BLaER1 (cell line): ENCODE data around the gene FEM1A.
"Not testable (repeated sequence)": the region's sequence is repeated elsewhere in the genome, so short reads cannot be mapped to it uniquely, and the experiment has no call there.

Experiments used
- H3K27ac ChIP-seq: shearing (Covaris generic); formaldehyde crosslinking; 2 replicates; pipeline ENCODE4 v1.8.1; 2022
- H3K27me3 ChIP-seq: shearing (Covaris generic); formaldehyde crosslinking; 2 replicates; pipeline ENCODE4 v1.8.1; 2022
- H3K36me3 ChIP-seq: shearing (Covaris generic); formaldehyde crosslinking; 2 replicates; pipeline ENCODE4 v1.8.1; 2022
- H3K4me1 ChIP-seq: shearing (Covaris generic); formaldehyde crosslinking; 2 replicates; pipeline ENCODE4 v1.8.1; 2022
- H3K4me2 ChIP-seq: shearing (Covaris generic); formaldehyde crosslinking; 2 replicates; pipeline ENCODE4 v1.8.1; 2022
- H3K4me3 ChIP-seq: shearing (Covaris generic); formaldehyde crosslinking; 2 replicates; pipeline ENCODE4 v1.8.1; 2022
- H3K9ac ChIP-seq: shearing (Covaris generic); formaldehyde crosslinking; 2 replicates; pipeline ENCODE4 v1.8.1; 2022
- H3K9me3 ChIP-seq: shearing (Covaris generic); formaldehyde crosslinking; 2 replicates; pipeline ENCODE4 v1.8.1; 2022
- H4K20me1 ChIP-seq: shearing (Covaris generic); formaldehyde crosslinking; 2 replicates; pipeline ENCODE4 v1.8.1; 2022
- Cebpa-rat ChIP-seq: shearing (Covaris generic); IDR thresholded peaks from 2 replicates; pipeline ENCODE4 v1.8.1; 2022

FEM1A gene

GRCh38 chr19:4794971-4795370 lies 3.4 kb downstream of the FEM1A start:
- H3K36me3 ChIP-seq: peaks cover 58% of the 10 kb centered on the region
- peak overlapping the region; percentile 100 for H3K4me2 ChIP-seq
- H3K9ac ChIP-seq: peak overlapping the region; percentile 57; the same call in 1 of the 2 replicates

GRCh38 chr19:4795400-4795799 lies 3.9 kb downstream of the FEM1A start:
- Histone ChIP-seq H3K9me3 (no peaks in the 10 kb centered on the region), H3K9ac (peak overlapping the region; percentile 38; the same call in 1 of the 2 replicates), H3K36me3 (peaks cover 58% of the 10 kb centered on the region), H3K4me1 (peaks cover 46% of the 10 kb centered on the region), H3K4me2 (0 out of 2 replicates have a peak overlapping the region, but pooled peaks have one; percentile 100), H4K20me1 (peaks cover 40% of the 10 kb centered on the region), H3K4me3 (no peak overlapping the region), H3K27ac (no peak overlapping the region), H3K27me3 (no peaks in the 10 kb centered on the region)
- no peak for TF ChIP-seq Cebpa-rat

More at GRCh38 chr19:4794971-4795370, 3.4 kb downstream of the FEM1A start:
- Histone ChIP-seq H3K4me1 (peaks cover 50% of the 10 kb centered on the region), H3K9me3 (no peaks in the 10 kb centered on the region), H4K20me1 (peaks cover 40% of the 10 kb centered on the region), H3K27me3 (no peaks in the 10 kb centered on the region), H3K4me3 (no peak overlapping the region), H3K27ac (no peak overlapping the region)
- TF ChIP-seq Cebpa-rat: no peak

- H4K20me1 ChIP-seq: peaks cover 15% of the 10 kb centered on the region
- H3K9ac ChIP-seq: no peak overlapping the region
- H3K27ac ChIP-seq: no peak overlapping the region
- H3K4me1 ChIP-seq: peaks cover 14% of the 10 kb centered on the region; the same call in 1 of the 2 replicates
- no peak overlapping the region for H3K4me3 ChIP-seq
- peaks cover 24% of the 10 kb centered on the region for H3K36me3 ChIP-seq
- TF ChIP-seq Cebpa-rat: no peak
- no peaks in the 10 kb centered on the region for H3K27me3 ChIP-seq
- H3K4me2 ChIP-seq: no peak overlapping the region
- no peaks in the 10 kb centered on the region for H3K9me3 ChIP-seq
Observed at GRCh38 chr19:4800591-4801081, 9.1 kb downstream of the FEM1A start.

GRCh38 chr19:4801085-4801619 lies 9.6 kb downstream of the FEM1A start:
- Histone ChIP-seq H3K4me3 (no peak overlapping the region), H3K9ac (no peak overlapping the region)

GRCh38 chr19:4802711-4803110 lies 11.2 kb downstream of the FEM1A start:
- Histone ChIP-seq H3K9ac (no peak overlapping the region), H3K4me1 (peaks cover 22% of the 10 kb centered on the region), H4K20me1 (no peaks in the 10 kb centered on the region), H3K27ac (no peak overlapping the region), H3K27me3 (no peaks in the 10 kb centered on the region), H3K4me2 (peak overlapping the region; percentile 26; the same call in 1 of the 2 replicates), H3K9me3 (no peaks in the 10 kb centered on the region), H3K36me3 (peaks cover 10% of the 10 kb centered on the region; the same call in 1 of the 2 replicates), H3K4me3 (no peak overlapping the region)
- TF ChIP-seq Cebpa-rat: no peak

More at GRCh38 chr19:4801085-4801619, 9.6 kb downstream of the FEM1A start:
- H4K20me1 ChIP-seq: peaks cover 10% of the 10 kb centered on the region
- peaks cover 19% of the 10 kb centered on the region for H3K36me3 ChIP-seq
- H3K27me3 ChIP-seq: no peaks in the 10 kb centered on the region
- no peak for TF ChIP-seq Cebpa-rat
- peaks cover 11% of the 10 kb centered on the region; the same call in 1 of the 2 replicates for H3K4me1 ChIP-seq
- no peaks in the 10 kb centered on the region for H3K9me3 ChIP-seq
- H3K4me2 ChIP-seq: no peak overlapping the region
- no peak overlapping the region for H3K27ac ChIP-seq

GRCh38 chr19:4803736-4804695 lies 12.5 kb downstream of the FEM1A start:
- H3K4me2 ChIP-seq: no peak overlapping the region
- 0 out of 2 replicates have a peak, but pooled peaks cover 1% of the 10 kb centered on the region for H3K36me3 ChIP-seq
- peaks cover 29% of the 10 kb centered on the region for H3K4me1 ChIP-seq
- no peaks in the 10 kb centered on the region for H3K9me3 ChIP-seq
- no peaks in the 10 kb centered on the region for H4K20me1 ChIP-seq
- H3K27ac ChIP-seq: no peak overlapping the region
- no peaks in the 10 kb centered on the region for H3K27me3 ChIP-seq
- H3K9ac ChIP-seq: no peak overlapping the region
- H3K4me3 ChIP-seq: no peak overlapping the region
- TF ChIP-seq Cebpa-rat: no peak

- not testable (repeated sequence) for H3K9ac ChIP-seq, H3K9me3 ChIP-seq, H3K27ac ChIP-seq, H3K4me2 ChIP-seq, H3K27me3 ChIP-seq, H4K20me1 ChIP-seq, H3K36me3 ChIP-seq, H3K4me3 ChIP-seq
- H3K4me1 ChIP-seq: peaks cover 39% of the 10 kb centered on the region
Observed at GRCh38 chr19:4805140-4805539, 13.6 kb downstream of the FEM1A start.

- TF ChIP-seq Cebpa-rat: no peak
- Histone ChIP-seq H3K4me2 (peak overlapping the region; percentile 67; the same call in 1 of the 2 replicates), H3K4me3 (no peak overlapping the region)
Observed at GRCh38 chr19:4806384-4806783, 14.8 kb downstream of the FEM1A start.

GRCh38 chr19:4807188-4807587 lies 15.7 kb downstream of the FEM1A start:
- H3K27me3 ChIP-seq: no peaks in the 10 kb centered on the region
- no peak for TF ChIP-seq Cebpa-rat
- H3K4me3 ChIP-seq: no peak overlapping the region
- peak overlapping the region; percentile 67 for H3K4me2 ChIP-seq
- peak overlapping the region; percentile 49 for H3K27ac ChIP-seq
- peaks cover 53% of the 10 kb centered on the region for H3K4me1 ChIP-seq
- H3K9ac ChIP-seq: peak overlapping the region; percentile 24; the same call in 1 of the 2 replicates
- no peaks in the 10 kb centered on the region for H4K20me1 ChIP-seq
- no peaks in the 10 kb centered on the region for H3K36me3 ChIP-seq
- no peaks in the 10 kb centered on the region for H3K9me3 ChIP-seq

More at GRCh38 chr19:4806384-4806783, 14.8 kb downstream of the FEM1A start:
- Histone ChIP-seq H3K27ac (no peak overlapping the region), H4K20me1 (no peaks in the 10 kb centered on the region), H3K36me3 (no peaks in the 10 kb centered on the region), H3K9me3 (no peaks in the 10 kb centered on the region), H3K27me3 (no peaks in the 10 kb centered on the region), H3K4me1 (peaks cover 51% of the 10 kb centered on the region), H3K9ac (no peak overlapping the region)
